HG03342 (cell line): ENCODE measurements around the gene SNTB2.

Source experiments
- ATAC-seq: cut with Tn5 transposase; IDR thresholded peaks from one replicate; pipeline ENCODE4 v1.9.1; 2021; ENCODE audit warnings: mild to moderate bottlenecking, moderate library complexity; ENCODE audit not compliant: unreplicated experiment

SNTB2 gene

DNA sequence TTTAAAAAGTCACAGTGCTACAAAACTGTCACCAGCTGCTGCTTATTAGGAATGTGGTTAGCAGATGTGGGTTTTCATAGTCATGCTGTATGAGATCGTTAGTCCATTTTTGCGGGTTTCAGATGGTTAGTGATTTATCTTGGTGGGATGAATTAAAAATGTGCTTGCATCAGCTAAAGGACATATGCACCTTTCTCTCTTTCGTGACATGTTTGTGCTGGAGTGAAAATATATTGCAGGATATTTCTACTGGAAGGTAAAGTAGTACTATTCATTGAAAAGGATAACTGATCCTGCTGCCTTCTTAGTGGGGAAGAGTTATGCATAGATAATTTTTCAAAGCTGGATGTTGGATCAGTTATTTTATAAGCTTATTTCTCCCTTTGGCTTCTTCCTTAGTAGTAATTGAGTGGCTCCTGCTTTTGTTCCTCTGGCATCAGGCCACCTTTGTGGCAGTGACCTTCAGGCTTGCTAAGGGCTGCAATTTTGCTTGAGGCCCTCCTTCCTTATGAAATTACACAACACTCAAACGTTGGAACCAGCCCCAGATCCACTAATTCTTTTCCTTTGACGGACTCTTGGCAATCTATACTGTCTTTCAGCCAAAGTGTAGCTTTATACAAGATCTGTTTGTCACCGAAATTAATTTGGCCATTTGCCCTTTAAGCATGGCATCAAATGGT, 7.5 kb upstream of the SNTB2 start:
- no peak for ATAC-seq

DNA sequence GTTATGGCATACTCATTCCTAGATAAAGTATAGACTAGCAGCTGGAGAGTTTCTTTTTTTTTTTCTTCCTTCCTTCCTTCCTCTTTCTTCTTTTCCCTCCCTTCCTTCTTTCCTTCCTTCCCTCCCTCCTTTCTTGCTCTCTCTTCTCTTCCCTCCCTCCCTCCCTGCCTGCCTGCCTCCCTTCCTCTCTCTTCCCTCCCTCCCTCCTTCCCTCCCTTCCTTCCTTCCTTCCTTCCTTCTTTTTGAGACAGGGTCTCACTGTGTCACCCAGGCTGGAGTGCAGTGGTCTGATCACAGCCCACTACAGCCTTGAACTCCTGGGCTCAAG, 7.0 kb upstream of the SNTB2 start:
- ATAC-seq = no peak

DNA sequence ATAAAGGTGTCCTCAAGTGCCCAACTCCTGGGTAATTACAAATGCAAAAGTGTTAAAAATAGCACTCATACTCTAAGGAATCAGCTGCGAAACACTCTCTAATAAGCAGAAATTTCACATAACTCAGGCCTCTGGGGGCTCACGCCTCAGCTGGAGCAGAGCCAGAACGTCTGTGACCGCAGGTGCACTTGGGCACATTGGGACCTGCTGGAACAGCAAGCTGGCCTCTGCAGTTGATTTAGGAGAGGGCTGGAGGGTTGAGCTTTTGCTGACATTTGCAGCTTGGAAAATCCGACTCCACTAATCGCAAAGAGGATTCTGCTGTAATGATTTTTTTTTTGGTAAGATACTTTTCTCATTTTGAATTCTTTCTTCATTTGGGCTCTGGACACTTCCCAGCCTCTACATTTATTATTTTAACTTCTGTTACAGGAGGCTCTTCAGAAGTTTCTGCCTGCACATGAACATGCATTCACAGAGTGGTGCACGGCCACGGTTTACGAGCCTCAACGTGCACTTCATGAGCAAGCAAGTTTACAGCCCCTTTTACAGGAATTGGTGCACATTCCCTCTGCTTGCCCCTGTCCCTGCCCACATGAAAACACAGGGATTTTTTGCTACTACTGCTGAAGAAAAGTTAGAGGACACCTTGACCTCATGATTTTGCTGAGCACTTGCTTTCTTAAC, 4.1 kb upstream of the SNTB2 start:
- ATAC-seq = no peak

DNA sequence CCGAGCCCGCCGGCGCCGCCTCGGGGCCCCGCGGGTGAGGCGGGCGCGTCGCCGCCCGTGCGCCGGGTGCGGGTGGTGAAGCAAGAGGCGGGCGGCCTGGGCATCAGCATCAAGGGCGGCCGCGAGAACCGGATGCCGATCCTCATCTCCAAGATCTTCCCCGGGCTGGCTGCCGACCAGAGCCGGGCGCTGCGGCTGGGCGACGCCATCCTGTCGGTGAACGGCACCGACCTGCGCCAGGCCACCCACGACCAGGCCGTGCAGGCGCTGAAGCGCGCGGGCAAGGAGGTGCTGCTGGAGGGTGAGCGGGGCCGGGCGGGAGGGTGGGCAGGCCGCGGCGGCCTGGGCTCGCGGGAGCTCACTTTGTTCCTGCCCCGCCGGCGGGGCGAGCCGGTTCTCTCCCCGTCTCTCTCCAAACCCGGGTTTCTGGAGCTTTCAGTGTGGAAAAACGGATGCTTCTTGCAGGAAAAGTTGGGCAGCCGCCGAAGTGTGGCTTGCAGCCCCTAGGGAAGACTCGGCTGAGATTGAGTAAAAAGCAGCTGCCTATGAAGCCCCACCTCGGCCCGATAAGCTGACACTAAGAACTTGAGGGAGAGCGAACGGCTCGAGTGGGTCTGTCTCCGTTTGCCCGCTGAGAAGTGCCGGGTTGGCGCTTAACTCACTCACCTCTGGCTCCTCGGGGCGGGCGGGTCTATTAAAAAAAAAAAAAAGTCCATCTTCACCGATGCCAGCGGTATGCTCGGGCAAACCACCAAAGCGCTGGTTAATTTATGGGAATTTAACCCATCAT, 677 bp downstream of the SNTB2 start:
- peak; percentile 27 for ATAC-seq

DNA sequence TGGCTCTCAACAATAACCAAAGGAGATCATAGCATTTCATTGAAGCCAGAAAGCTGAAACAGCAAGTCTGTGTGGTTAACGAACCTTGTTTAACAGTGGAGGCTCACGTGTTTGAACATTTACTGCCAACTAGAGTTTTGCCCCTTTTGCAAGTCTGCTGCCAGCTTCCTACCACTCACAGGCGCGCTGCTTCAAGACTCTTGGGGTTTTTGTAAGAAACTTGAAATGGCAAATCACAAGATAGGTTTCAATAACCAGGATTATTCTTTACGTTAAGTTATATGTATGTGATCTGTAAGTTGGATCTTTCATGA, 1.2 kb downstream of the SNTB2 start:
- ATAC-seq = no peak

DNA sequence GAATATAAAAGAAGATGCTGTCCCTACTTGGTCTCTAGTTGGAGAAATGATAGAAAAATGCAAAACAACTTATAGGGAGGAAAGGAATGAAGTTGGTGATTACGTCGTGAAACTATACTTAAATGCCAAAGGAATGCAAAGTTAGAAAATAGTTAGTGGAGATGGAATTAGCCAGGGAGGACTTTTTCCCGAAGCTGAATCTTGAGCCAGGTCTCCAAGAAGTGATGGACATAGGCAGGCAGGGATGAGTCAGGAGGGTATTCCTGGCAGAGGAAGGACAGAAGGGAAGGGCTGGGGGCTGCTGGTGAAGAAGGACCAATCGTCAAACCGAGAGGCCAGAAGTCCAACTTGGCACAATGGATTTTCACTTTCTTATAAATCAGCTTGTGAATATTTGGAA, 1.8 kb downstream of the SNTB2 start:
- ATAC-seq = no peak

DNA sequence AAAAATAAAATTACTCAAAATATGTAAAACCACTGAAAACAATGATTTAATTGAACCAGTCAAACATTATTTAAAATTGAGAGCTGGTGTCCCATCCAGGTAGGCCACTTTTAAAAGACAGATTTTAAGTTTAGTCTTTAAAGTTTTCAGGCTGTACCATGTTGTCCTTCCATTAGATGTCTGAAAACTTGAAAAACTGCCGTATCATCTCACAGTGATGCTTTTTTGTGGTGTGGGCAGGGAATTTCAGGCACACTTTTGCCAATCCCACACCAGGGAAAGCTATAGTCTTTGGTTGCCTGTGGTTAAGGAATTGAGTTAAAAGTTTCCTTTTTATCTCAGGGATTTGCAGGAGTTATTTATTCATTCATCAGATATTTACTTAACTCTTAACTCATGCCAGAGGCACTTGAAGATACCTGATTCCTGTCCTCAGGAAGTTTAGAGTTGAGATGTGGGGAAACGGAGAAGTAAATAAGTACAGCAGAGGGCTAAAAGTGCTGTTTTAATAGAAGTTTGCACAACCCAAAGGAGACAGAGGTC, 3.2 kb downstream of the SNTB2 start:
- no peak for ATAC-seq

DNA sequence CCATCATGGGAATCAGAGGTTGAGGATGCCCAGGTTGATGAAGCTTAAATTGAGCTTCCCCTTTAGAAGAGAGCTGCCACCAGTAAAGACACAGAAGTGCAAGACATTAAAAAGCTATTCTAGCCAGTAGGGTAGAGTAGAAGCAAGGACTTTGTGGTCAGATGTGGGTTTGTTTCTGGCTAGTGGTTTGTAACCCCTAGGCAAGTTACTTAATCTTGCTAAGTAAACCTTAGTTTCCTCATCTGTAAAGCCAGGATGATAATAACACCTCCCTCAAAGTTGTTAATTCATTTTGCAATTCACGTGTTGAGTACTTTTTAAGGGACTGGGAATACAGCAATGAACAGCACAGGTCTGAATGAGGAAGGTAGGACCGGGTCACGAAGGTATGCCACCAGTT, 3.6 kb downstream of the SNTB2 start:
- ATAC-seq = no peak

DNA sequence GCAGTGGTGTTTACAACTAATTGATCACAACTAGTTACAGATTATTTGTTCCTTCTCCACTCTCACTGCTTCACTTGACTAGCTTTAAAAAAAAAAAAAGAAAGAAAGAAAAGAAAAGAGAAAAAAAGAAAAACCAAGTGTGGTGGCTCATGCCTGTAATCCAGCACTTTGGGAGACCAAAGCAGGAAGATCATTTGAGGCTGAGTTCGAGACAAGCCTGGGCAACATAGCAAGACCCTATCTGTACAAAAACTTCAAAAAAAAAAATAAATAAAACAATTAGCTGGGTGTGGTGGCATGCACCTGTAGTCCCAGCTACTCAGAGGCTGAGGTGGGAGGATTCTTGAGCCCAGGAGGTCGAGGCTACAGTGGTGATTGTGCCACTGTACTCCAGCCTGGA, 4.2 kb downstream of the SNTB2 start:
- no peak for ATAC-seq

DNA sequence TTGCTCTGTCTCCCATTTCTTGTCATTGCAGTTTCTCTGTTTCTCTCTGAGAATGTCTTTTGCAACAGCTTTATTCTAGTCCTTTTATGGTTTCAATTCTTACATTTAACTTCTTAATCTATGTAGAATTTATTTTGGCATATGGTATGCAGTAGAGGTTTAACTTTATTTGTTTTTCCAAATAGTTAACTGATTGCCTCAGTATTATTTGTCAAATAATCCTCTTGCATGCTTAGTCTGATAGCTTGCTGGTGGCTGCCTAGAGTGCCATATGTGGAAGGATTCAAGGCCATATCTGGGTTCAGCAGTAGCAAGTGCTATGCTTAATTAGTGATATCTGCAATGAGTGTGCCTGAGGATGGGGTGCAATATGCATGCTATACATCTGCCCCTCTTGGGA, 6.9 kb downstream of the SNTB2 start:
- no peak for ATAC-seq

DNA sequence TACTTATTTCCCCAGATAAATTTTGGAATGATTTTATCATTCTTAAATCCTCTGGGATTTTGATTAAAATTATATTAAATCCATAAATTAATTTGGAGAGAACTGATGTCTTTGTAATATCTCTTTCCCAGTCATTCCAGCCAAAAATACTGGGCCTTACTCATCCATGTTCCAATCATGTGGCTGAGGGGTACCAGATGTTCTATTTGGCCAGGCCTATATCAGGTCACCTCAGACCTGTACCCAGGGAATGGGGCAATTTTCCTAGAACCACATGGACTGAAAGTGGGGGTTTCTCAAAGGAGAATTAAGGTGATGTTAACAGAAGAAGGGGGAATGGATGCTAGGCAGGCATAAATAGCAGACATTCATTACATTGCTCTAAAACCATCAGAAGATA, 7.5 kb downstream of the SNTB2 start:
- no peak for ATAC-seq

DNA sequence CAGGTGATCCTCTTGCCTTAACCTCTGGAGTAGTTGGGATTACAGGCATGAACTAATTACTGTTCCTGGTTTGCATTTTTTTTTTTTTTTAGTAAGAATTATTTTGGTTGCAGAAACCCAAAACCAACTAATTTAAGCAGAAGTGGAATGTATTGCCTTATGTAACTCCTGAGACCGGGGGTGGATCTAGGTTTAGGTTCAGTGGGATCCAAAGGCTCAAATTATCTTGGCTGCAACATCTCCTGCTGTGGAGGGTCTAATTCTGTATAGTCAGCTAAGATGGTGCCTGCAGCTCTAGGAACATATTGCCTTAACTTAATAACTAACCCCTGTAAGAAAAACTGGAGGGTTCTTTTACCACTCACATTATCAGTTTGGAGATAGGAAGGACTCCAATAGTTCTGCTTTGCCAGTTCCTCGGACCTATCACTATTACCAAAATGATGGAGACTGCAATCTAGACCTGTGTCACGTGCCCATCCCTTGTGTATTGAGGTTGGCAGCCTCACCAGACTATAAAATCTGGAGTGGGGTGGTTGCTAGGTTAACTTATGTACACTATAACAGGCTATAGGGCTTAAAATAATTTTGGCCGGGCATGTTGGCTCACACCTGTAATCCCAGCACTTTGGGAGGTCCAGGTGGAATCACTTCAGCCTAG, 8.5 kb downstream of the SNTB2 start:
- ATAC-seq = no peak

DNA sequence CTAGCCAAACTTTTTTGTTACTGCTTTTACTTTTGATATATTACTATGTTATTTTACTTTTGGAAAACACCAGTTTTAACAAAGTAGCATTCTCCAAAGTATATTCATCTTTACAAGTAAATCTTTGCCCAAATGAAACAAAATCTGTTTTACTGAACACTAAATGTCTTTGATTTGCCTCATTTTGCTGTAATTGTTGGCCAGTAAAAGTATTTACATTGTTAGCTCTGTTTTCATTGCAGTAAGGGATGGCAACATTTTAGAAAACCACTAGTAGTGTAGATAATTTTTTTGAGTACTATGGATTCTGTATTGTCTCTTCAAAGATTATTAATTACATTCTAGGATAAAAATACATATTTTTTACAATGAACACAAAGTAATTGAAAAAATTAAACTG, 10.6 kb downstream of the SNTB2 start:
- ATAC-seq = no peak

DNA sequence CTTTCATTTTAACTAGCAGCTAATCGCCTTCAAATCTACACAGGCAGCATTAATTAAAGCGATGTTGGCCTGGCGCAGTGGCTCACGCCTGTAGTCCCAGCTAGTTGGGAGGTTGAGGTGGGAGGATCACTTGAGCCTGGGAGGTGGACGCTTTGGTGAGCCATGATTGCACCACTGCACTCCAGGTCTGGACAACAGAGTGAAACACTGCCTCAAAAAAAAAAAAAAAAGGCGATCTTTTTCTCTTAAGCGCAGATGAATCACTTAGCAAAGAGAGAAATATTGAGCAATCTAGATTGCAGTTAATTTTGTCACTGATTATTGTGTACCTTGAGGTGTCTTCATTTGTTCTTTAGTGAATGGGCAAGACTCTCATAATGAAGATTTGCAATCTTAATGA, 12.4 kb downstream of the SNTB2 start:
- ATAC-seq = no peak

DNA sequence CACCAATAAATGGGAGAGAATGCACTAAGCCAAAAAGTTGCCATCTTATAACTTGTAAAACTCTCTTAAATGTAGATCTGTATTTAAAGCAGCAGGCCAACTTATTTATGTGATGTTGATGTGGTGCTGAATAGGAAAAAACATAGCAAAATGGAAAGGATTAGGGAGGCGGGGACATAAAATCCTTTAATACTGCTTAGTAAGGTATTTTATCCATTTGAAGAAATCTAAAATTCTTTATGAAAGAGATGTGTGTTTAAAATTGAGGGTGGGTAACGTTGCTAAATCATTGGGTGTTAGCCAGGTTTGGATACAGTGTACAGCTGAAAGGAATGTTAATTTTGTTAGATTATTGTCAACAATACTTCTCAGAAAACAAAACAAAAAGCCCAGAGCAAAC, 14.3 kb downstream of the SNTB2 start:
- ATAC-seq = no peak

DNA sequence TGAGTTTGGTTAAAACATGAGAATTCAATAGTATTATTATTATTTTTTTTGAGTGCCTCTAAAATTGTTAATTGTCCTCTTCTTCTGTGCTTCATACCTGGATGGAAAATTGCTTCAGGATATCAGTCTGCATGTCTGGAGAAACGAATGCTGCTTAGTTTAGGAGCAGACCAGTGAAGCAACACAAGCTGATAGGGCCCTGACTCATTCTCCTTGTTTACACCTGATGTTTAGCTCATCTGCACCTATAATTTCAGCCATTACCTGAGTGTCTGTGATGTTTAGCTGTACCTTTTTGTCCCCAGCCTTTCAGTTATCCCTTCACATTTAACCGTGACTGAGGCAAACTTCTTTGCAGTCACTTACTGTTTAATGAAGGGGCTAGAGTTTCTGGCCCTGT, 14.8 kb downstream of the SNTB2 start:
- no peak for ATAC-seq

DNA sequence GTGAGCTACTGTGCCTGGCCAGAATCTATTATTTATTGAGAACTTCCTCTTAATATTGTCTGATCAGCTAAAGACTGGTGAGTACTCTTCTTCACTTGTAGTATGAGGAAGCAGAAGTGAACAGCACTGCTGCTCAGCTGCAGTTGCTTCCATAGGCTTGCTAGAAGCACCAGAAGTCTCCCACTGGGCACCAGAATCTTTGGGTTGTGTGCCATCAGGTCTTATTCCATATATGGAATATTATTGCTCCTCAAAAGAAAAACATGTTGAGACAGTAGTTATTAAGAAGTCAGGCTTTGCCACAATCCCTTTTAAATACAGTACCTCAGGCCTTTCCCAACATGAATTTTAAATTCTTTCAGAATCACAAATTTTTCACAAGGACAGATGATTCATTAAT, 17.2 kb downstream of the SNTB2 start:
- no peak for ATAC-seq

DNA sequence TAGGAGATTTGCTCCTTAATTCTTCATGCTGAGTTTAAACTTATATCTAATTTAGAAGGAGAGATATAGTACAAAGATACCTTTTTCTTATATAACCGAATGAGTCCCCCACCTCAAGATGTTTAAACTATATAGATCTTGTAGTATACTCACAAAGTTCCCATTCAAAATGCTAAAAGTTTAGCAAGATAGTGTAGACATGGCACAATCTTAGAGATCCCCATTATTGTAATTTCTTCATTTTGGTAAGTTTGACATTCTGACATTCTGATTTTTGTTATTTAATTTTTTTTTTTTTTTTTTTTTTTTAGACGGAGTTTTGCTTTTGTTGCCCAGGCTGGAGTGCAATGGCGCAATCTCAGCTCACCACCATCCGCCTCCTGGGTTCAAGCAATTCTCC, 22.8 kb downstream of the SNTB2 start:
- ATAC-seq = no peak

DNA sequence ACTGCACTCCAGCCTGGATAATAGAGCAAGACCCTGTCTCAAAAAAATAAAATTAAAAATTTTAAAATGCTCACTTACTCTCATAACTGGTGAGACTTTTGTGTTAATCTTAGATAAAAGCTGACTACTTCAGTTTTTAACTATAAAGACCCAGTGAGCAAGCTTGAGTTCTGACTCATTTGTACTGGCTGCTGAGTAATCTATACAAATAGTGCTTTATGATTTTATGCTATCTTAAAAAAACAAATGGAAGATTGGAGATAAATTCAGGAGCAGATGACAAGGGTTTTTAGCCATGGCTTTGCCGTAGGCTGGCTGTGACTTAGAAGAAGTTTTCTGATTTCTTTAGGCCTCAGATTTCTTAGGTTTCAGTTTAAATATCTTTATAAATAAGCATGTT, 30.5 kb downstream of the SNTB2 start:
- no peak for ATAC-seq

DNA sequence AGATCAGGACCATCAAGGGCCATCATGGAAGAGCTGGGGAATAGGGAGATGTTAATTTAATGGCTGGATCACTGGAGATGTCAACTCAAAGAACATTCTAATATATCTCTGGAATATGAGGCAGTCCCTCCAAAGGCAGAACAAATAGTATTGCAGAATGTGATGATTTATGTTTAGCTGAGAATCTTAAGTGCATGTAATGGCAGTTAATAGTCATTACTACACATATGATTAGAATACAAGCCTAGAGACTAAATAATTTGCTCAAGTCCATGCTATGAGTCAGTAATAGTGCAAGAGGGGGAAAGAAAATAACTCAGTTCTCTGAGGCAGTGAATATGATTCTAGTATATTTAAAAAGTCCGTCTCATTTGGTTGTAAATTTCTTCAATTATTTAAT, 32.3 kb downstream of the SNTB2 start:
- ATAC-seq = no peak

DNA sequence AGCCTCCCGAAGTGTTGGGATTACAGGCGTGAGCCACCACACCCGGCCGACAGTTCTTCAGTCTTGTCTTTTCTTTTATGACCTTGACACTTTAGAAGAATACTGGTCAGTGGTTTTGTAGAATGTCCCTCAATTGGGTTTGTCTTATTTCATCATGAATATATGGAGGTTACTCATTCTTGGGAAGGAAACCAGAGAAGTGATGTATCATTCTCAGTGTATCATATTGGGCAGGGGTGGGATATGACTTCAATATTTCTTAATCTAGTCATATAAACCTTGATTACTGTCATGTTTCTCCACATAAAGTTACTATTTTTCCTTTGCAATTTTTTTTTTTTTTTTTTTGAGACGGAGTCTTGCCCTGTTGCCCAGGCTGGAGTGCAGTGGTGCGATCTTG, 36.9 kb downstream of the SNTB2 start:
- ATAC-seq = no peak

DNA sequence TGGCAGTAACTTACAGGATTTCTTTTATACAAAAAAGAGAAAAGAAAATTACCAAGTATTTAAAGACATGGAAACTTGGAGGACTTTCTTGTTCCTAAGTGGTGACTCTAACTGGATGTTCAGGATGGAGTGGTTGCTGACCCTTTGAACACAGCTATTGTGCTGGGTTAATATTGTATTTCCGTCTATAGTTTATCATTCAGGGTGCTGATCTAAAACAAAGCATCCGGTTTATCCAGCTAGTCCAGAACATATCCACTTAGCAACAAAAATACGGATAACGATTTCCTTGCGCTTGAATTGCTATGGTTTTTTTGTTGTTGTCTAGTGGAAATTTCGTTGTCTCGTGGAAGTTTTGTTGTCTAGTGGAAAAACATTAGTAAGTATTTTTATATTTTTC, 38.2 kb downstream of the SNTB2 start:
- ATAC-seq = no peak
